ENCODE results near the gene SEMA5A.

Gene SEMA5A

GRCh38 chr5:9265441-9266287, 280.2 kb downstream of the SEMA5A start:
- peak; percentile 23 for DNase-seq (ENCODE audit: low read depth)

DNA sequence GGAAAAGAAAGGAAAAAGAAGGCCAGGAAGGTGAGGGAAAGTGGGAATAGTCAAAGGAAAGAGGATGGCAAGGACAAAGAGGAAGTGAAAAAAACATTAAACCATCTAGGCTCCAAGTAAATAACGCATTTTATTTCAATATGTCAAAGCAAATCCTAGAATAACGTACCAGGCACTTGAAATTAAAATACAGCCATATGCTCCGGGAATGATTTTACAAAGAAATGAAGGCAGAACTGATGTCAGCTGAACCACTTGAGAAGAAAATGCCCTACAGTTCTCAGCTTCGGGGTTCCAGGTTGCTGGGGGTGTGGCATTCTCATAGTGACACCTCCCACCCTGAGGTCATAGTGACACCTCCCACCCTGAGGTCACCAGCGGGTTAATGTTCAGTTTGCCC, 281.6 kb downstream of the SEMA5A start:
- DNase-seq (ENCODE audit: low read depth): no peak

GRCh38 chr5:9263656-9264055, 282.2 kb downstream of the SEMA5A start:
- no peak for DNase-seq (ENCODE audit: low read depth)

DNA sequence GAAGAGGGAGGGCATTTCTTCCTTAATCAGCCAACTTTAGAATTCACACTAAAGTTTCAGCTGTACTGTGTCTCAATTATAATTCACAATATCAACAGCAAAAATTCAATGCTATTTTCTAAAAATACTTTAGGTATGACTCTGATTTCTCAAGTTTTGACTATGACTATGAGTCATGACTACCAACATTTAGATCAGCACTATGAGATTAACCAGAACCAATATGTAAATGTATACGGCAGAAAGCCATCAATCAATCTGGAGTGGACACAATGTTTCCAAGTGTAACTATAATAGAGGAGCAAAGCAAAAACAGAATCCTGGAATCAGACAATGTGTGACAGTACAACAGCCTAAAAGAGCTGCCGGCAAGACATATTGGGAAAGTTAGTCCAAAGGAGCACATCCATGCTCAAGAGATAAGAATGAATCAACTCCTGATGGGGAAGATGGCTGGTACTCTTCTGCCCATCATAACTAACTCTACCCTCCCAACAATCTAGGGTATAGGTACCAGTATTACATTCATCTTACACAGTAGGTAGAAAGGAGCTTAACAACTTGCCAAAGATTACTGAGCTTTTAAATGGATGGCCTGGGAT, 294.4 kb downstream of the SEMA5A start:
- DNase-seq (ENCODE audit: low read depth): no peak

DNA sequence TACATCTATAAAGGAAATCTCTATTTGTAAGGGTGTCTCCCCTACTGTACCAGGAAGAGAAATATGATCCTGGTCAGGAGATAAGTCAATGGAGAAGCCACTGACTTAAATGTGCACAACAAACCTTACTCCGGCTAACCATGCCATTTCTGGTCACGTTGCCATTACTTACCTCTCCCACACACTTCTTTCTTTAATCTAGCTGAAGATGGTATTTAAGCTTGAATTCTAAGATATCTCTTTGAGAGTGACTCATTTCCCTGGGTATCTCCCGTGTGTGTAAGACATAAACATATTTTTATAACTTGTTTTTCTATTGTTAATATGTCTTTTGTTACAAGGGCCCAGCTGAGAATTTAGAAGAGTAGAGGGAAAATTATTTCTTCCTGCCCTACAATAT, 296.6 kb downstream of the SEMA5A start:
- DNase-seq (ENCODE audit: low read depth): no peak

DNA sequence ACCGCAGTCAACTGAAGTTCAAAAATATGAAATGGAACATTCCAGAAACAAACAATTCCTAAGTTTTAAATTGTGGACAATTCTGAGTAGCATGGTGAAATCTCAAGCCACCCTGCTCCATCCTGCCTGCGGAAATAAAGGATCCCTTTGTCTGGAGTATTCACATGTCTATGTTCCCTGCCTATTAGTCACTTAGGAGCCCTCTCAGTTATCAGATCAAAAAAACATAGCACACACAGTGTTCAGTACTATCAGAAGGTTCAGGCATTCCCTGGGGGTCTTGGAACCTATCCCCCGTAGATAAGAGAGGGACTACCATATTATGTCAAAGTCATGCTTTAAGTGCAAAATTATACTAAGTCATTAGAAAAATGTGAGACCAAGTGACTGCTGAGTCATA, 300.8 kb downstream of the SEMA5A start:
- DNase-seq (ENCODE audit: low read depth): no peak

DNA sequence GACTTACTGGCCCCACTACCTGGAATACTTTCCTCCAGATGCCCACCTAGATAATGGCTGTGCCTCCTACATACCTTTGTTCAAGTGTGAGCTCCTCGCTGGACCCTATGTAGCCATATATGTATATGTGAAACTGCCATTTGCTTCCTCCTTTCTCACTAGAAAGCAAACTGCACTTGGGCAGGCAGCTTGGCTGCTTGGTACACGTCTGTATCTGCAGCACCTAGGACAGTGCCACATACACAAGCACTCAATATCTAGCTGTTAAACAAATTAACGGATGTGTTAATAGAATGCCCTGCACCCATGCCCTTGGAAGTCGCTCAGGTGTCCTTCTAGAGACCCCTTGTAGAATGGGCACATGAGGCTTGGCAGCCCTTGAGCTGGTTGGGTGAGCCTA, 301.5 kb downstream of the SEMA5A start:
- DNase-seq (ENCODE audit: low read depth): no peak

DNA sequence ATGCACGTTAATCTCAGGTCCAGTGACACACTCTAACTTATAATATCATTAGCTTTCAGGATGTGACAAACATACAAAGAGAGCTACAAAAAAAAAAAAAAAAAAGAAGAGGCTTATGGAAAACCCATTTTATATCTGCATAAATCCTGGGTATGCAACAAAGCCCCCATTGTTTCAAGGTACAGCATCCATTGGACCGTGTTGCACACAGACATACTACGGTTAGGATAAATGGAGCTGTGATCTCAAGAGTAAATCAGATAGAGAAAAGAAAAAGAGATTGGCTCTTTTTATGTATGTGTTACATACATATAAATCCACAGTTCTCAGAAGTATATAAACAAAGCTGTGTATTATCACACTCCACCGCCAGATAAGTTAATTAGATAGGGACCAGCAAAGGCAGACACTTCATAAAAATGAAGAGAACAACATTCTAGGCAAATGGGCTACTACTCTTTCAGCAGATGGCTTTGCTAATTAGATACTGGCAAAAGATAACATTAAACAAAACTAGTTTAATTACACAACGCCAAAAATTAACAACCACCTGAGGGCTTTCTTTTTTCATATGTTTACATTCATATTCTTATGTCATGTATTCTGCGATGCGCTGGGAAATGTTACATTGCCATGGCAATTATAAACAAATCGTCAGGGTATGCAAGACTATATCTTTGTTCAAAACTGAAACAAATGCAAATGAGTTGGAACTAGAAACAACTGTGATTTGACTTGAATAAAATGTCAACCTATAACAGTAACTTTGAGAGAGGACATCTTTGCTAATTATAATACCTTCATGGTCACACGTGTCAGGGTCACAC, 304.2 kb downstream of the SEMA5A start:
- no peak for DNase-seq (ENCODE audit: low read depth)

DNA sequence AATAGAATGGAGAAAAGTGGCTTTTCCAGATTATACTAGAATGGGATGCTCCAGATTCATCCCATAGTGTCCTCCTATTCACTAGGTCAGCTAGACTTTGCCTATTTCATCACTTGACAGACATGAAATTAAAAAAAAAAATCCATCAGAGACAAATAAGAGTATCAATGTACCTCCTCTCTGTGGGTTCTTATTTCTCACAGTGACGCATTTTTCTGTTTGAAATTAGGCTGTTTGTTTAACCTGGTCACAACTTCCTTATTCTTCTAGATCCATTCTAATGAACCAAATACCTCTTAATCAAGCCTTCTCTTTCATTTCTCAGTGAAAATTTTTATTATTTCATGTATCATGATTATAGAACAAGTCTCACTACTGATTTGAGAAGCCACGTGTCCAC, 305.4 kb downstream of the SEMA5A start:
- DNase-seq (ENCODE audit: low read depth): no peak

- no peak for DNase-seq (ENCODE audit: low read depth)
Observed at GRCh38 chr5:9239626-9240025, 306.2 kb downstream of the SEMA5A start.

GRCh38 chr5:9239071-9239470, 306.8 kb downstream of the SEMA5A start:
- DNase-seq (ENCODE audit: low read depth): no peak

DNA sequence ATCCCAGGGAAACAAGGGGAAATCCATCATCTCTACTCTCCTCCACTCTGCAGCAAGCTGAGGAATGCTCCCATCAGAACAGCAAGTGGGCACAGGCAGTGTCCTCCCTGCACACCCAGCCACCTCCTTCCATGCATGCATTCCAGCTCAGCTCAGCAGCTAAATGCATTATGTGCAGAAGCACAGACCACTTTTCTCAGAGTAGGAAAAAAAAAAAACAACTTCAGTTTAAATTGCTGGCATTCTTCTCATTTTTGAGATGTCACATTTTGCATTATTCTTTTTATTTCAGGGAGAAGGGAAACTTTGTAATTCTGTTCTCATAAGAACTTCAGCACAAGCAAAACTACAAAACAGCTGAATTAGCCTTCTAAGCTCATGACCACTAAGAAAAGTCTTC, 312.2 kb downstream of the SEMA5A start:
- no peak for DNase-seq (ENCODE audit: low read depth)

DNA sequence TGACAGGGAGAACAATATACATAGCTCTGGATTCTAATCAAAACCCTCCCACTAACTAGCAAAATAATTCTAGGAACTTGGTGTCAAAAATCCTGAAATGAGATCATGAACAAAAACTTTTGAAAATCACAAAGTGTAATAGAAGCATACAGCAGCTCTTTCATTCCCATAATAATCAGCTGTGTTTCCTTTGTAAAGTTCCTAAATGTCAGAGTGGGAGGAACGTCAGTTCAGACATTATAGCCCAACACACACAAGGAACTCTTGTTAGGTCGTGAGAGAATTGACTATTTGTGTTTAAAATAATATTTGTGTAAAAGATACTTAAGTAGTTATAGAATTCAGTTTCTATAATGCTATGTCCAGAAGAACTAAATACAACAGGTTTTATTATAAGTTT, 312.8 kb downstream of the SEMA5A start:
- DNase-seq (ENCODE audit: low read depth): no peak

DNA sequence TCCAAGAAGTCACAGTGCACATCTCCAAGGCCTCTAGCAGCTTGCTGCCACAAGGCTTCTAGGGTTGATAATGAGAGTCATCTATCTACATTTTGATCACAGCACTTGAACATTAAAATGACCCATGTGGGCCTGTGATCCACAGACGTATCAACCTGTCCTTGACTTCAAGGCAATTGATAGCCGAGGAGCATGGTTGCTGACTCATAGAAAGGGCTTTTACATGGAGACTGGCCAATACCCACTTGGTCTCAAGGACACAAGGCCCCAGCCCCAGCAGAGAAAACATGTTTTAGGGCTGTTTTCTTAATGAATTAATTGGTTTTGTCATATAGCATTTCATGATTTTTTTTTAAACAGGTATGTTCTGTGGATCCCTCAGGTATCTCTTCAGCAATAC, 314.0 kb downstream of the SEMA5A start:
- no peak for DNase-seq (ENCODE audit: low read depth)

- no peak for DNase-seq (ENCODE audit: low read depth)
Observed at GRCh38 chr5:9230355-9230754, 315.5 kb downstream of the SEMA5A start.

DNA sequence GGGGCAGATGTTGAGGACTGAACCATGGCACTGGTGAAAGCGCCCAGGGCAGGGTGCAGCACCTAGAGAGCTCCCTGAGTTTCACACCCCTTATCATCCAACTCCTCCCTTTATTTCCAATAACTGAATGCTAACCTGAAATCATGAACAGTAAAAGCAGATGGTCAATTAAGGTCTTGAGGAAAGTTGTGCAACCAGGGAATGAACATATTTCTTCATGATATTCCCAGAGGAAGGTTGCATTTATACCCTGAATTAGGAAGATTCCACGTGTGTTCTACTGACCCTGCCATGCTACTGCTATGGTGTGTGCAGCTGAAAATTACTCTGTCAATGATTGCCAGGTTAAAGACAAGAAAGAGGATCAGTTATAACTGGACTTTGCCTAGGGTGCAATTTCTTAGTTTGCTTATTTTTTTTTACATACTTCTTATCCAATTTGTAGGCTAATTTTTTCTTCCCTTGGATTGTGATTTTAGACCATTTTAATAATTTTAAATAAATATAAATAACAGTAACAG, 319.8 kb downstream of the SEMA5A start:
- no peak for DNase-seq (ENCODE audit: low read depth)

DNA sequence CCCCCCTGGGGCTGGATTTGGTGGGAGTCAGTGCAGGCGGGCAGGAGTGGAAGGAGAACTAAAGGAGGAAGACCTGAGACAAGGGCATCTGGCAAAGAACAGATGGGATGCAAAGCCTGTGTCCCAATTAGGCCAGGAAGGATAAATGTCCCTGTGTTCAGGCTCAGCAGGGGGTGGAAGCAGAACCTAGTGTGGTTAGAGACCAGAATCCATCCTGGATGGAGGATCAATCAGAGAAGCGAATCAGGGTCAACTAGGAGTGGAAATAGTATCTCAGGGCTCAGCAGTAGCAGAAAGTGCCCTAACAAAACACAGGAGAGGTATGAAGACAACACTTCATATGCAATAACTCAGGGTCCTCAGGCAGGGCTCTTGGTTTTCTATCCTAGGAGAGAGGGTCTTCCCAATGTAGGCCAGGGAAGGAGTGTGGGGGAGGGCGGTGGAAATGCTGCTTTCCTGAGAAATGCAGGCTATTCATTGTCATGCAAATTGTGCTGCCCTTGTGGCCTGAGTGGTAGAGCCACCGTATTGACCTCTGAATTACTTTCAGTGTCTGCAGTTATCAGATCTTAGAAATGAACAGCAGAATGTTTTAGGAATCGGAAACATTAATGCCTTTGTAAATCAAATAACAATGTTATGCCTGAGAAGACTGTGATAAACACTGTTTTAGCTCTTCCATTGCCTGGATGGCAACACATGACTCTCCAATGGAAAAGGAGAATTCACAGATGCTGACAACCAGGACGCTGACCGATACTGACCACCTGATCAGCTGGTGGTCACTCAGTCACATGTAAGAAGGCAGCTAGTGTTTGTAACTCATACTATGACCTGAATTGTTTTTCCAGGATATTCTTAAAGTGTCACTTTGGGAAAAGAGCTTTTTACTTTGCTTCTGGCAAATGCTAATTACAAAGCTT, 323.6 kb downstream of the SEMA5A start:
- DNase-seq (ENCODE audit: low read depth): no peak

DNA sequence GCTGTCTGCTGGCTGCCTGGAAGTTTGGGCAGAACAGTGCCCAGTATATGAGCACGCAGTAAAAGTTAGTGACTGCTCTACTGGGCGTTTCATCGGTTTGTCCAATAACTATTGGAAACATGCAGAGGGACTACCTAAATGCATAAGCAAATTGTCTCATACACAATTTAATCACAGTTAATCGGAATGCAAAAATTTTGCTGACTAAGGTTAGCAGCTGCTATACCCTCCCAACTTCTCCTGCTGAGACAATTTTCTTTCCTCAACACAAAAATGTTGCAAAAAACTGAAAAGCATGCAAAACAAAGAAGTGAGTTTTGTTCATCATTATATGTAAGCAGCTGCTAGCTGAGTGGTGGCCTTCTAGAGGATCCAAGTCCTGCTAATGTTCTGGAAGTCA, 327.5 kb downstream of the SEMA5A start:
- DNase-seq (ENCODE audit: low read depth): no peak

- DNase-seq (ENCODE audit: low read depth): no peak
Observed at GRCh38 chr5:9212605-9213004, 333.3 kb downstream of the SEMA5A start.

DNA sequence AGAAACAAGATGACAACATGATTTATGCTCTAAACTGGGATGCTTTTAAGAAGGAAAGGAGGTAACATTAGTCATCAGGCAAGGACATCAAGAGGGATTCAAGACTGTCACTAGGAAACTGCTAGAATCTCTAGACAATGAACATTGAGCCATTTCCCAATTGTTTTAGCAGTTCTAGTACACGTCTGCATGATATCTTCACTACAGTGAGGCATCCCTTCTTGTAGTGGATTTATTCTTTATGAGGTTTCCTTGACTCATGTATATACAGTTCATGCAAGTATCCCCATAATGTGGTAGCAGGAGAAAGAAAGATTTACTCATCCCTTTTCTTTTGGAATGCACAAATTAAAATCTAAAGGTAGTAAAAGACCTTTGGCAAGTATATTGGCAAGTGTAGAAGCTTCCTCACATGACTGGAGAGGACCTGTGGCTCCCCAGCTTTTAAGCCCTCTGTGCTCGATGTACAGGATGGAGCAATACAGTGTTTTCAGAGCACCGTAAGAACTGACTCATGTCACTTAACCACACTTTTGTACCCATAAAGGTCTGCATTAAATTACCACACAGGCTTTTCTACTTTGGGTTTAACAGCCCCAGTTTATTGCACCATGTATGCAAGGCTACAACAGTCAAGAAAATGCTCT, 335.9 kb downstream of the SEMA5A start:
- DNase-seq (ENCODE audit: low read depth): no peak

GRCh38 chr5:9207817-9208418, 338.0 kb downstream of the SEMA5A start:
- peak; percentile 43 for DNase-seq (ENCODE audit: low read depth)
